Mammary epithelial cell (primary cell): ENCODE data around the gene VWDE.

Source experiments
- EZH2 ChIP-seq: IDR thresholded peaks from 2 replicates; pipeline ENCODE4 v1.6.1; 2012; ENCODE audit warnings: low read length, inconsistent platforms, borderline replicate concordance
- TF ChIP-seq, protein P1 (sequence below), 2 donors: IDR thresholded peaks in 1 of 2; conservative IDR thresholded peaks in 1 of 2; 2 replicates each; pipeline ENCODE4 v1.5.1; 2011 to 2012; ENCODE audit warnings: inconsistent platforms in 2 of 2, low read length in 2 of 2, mild to moderate bottlenecking in 2 of 2, control low read depth in 1 of 2, low read depth in 1 of 2; ENCODE audit not compliant: insufficient read depth in 1 of 2; ENCODE audit errors: extremely low read depth in 1 of 2

DNA sequence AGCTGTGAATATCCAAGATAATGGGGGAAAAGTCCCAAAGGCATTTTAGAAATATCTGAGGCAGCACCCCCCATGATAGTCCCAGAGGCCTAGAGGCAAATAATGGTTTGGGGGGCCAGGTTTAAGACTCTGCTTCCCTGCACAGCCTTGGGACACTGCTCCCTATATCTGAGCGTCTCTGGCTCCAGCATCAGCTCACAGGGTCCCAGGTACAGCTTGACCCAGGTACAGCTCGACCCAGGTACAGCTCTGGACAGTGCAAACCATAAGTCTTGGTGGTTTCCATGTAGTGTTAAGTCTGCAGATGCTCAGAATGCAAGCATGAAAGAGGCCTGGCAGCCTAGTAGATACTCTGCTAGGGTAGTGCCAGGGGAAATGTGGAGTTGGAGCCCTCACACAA lies 47.0 kb upstream of the VWDE start:
- TF ChIP-seq, protein P1, sequence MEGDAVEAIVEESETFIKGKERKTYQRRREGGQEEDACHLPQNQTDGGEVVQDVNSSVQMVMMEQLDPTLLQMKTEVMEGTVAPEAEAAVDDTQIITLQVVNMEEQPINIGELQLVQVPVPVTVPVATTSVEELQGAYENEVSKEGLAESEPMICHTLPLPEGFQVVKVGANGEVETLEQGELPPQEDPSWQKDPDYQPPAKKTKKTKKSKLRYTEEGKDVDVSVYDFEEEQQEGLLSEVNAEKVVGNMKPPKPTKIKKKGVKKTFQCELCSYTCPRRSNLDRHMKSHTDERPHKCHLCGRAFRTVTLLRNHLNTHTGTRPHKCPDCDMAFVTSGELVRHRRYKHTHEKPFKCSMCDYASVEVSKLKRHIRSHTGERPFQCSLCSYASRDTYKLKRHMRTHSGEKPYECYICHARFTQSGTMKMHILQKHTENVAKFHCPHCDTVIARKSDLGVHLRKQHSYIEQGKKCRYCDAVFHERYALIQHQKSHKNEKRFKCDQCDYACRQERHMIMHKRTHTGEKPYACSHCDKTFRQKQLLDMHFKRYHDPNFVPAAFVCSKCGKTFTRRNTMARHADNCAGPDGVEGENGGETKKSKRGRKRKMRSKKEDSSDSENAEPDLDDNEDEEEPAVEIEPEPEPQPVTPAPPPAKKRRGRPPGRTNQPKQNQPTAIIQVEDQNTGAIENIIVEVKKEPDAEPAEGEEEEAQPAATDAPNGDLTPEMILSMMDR (conservative IDR thresholded peaks at IDR 0.05 in 1 of 2, IDR thresholded peaks at IDR 0.05 in 1 of 2; ENCODE audit: extremely low read depth in 1 of 2, insufficient read depth in 1 of 2, low read depth in 1 of 2, low read length in 2 of 2) = no peak
- TF ChIP-seq EZH2 = no peak
